ENCODE measurements around the gene AMPH. TPM values are rescaled to one million over a fixed set of nuclear protein-coding genes. Genes with fewer than 3 reads are reported as not detected.
"Not testable (repeated sequence)": the region's sequence is repeated elsewhere in the genome, so short reads cannot be mapped to it uniquely, and the experiment has no call there.

Gene AMPH
- total and polyA plus RNA-seq, 7 donors, result 0.23 to 37.9 (median 2.5) TPM

GRCh38 chr7:38369816-38370493 is 261.2 kb downstream of the AMPH start:
- Histone ChIP-seq H3K27me3 (peaks cover 0 to 4% (median 0%) of the 10 kb centered on the region in 3 donors), H3K4me1 (no peaks in the 10 kb centered on the region), H3K9me3 (no peaks in the 10 kb centered on the region), H3K36me3 (no peaks in the 10 kb centered on the region), H3K4me3 (peak overlapping the region in 2 of 4 donors; percentile 10 to 22), H3K27ac (no peak overlapping the region)
- intact Hi-C loops (cut with DNase I), result loop anchor here (5.0 kb wide), 1 partner anchor 263 kb away; no protein-coding TSS in a partner anchor
- 27% methylated on average over 8 of the region's 8 CpGs for WGBS, 2 donors
- TF ChIP-seq POLR2A (IDR thresholded peaks at IDR 0.05) (no peak), CTCF (IDR thresholded peaks at IDR 0.05) (peak in 3 of 4 experiments; percentile 39 to 66 (median 58))
- peak; percentile 89 for DNase-seq

GRCh38 chr7:38368191-38368605 is 263.0 kb downstream of the AMPH start:
- TF ChIP-seq CTCF (IDR thresholded peaks at IDR 0.05), result peak in 2 of 4 experiments; percentile 10 to 52
- TF ChIP-seq EP300 (IDR thresholded peaks at IDR 0.05), result no peak
- Histone ChIP-seq H3K4me1 (no peaks in the 10 kb centered on the region), H3K27me3 (no peaks in the 10 kb centered on the region), H3K9me3 (no peaks in the 10 kb centered on the region), H3K36me3 (no peaks in the 10 kb centered on the region), H3K4me3 (no peak overlapping the region), H3K27ac (no peak overlapping the region)
- peak; percentile 66 for DNase-seq
- intact Hi-C loops (cut with DNase I), result no loop called here
- 41 to 44% methylated on average over 5 of the region's 5 CpGs for WGBS, 2 donors

- Histone ChIP-seq H3K4me3 (no peak overlapping the region), H3K27me3 (no peaks in the 10 kb centered on the region), H3K27ac (no peak overlapping the region), H3K36me3 (no peaks in the 10 kb centered on the region), H3K4me1 (no peaks in the 10 kb centered on the region), H3K9me3 (no peaks in the 10 kb centered on the region)
- WGBS, 2 donors, result 74 to 82% methylated on average over 1 of the region's 1 CpG
- TF ChIP-seq EP300 (IDR thresholded peaks at IDR 0.05) (no peak), CTCF (IDR thresholded peaks at IDR 0.05) (no peak), POLR2AphosphoS5 (IDR thresholded peaks at IDR 0.05) (no peak), POLR2A (IDR thresholded peaks at IDR 0.05) (no peak)
- no peak for DNase-seq
- intact Hi-C loops (cut with DNase I), result no loop called here
These were observed 263.8 kb downstream of the AMPH start for GRCh38 chr7:38367301-38367890.

- intact Hi-C loops (cut with DNase I); H3K4me1 ChIP-seq; H3K27ac ChIP-seq; H3K36me3 ChIP-seq; H3K27me3 ChIP-seq; H3K9me3 ChIP-seq; H3K4me3 ChIP-seq: not testable (repeated sequence)
- WGBS, 2 donors, result 18 to 23% methylated on average over 3 of the region's 3 CpGs
- DNase-seq, result peak; percentile 65
These were observed 267.8 kb downstream of the AMPH start for GRCh38 chr7:38363379-38363778.

GRCh38 chr7:38362611-38363237 is 268.4 kb downstream of the AMPH start:
- H3K9me3 ChIP-seq; intact Hi-C loops (cut with DNase I); H3K4me3 ChIP-seq; H3K27me3 ChIP-seq; DNase-seq; H3K36me3 ChIP-seq; H3K27ac ChIP-seq; H3K4me1 ChIP-seq: not testable (repeated sequence)
- 51 to 75% methylated on average over 10 of the region's 10 CpGs for WGBS, 2 donors
